ENCODE measurements around the gene BLOC1S4.

The BLOC1S4 gene

GRCh38 chr4:6749340-6750171 lies 33.6 kb downstream of the BLOC1S4 start:
- H3K27me3 ChIP-seq = no peaks in the 10 kb centered on the region
- DNase-seq = no peak
- TF ChIP-seq CTCF (IDR thresholded peaks at IDR 0.05; ENCODE audit: low read depth, low read length) = no peak
- H3K9me3 ChIP-seq = no peaks in the 10 kb centered on the region
- H3K4me3 ChIP-seq (ENCODE audit: low read depth, low read length) = no peak overlapping the region
- no peaks in the 10 kb centered on the region; the same call in 1 of the 2 replicates for H3K4me1 ChIP-seq
- no peaks in the 10 kb centered on the region for H3K36me3 ChIP-seq

- no peaks in the 10 kb centered on the region; the same call in 1 of the 2 replicates for H3K4me1 ChIP-seq
- no peak for DNase-seq
- no peak overlapping the region for H3K4me3 ChIP-seq (ENCODE audit: low read depth, low read length)
- no peaks in the 10 kb centered on the region for H3K9me3 ChIP-seq
- H3K36me3 ChIP-seq = no peaks in the 10 kb centered on the region
- no peaks in the 10 kb centered on the region for H3K27me3 ChIP-seq
- TF ChIP-seq CTCF (IDR thresholded peaks at IDR 0.05; ENCODE audit: low read depth, low read length) = no peak
Observed at GRCh38 chr4:6750286-6751221, 34.6 kb downstream of the BLOC1S4 start.

- H3K4me3 ChIP-seq (ENCODE audit: low read depth, low read length) = no peak overlapping the region
- no peak for DNase-seq
- no peaks in the 10 kb centered on the region for H3K36me3 ChIP-seq
- no peaks in the 10 kb centered on the region for H3K9me3 ChIP-seq
- no peaks in the 10 kb centered on the region for H3K27me3 ChIP-seq
- TF ChIP-seq CTCF (IDR thresholded peaks at IDR 0.05; ENCODE audit: low read depth, low read length) = no peak
- H3K4me1 ChIP-seq = no peaks in the 10 kb centered on the region; the same call in 1 of the 2 replicates
Observed at GRCh38 chr4:6751611-6752485, 35.9 kb downstream of the BLOC1S4 start.

- TF ChIP-seq CTCF (IDR thresholded peaks at IDR 0.05; ENCODE audit: low read depth, low read length) = no peak
- H3K36me3 ChIP-seq = no peaks in the 10 kb centered on the region
- no peaks in the 10 kb centered on the region; the same call in 1 of the 2 replicates for H3K4me1 ChIP-seq
- DNase-seq = no peak
- H3K9me3 ChIP-seq = no peaks in the 10 kb centered on the region
- no peaks in the 10 kb centered on the region for H3K27me3 ChIP-seq
- no peak overlapping the region for H3K4me3 ChIP-seq (ENCODE audit: low read depth, low read length)
Observed at GRCh38 chr4:6752486-6752829, 36.5 kb downstream of the BLOC1S4 start.

GRCh38 chr4:6753103-6753560 lies 37.2 kb downstream of the BLOC1S4 start:
- Histone ChIP-seq H3K4me1 (no peaks in the 10 kb centered on the region; the same call in 1 of the 2 replicates), H3K27me3 (no peaks in the 10 kb centered on the region), H3K36me3 (no peaks in the 10 kb centered on the region), H3K9me3 (no peaks in the 10 kb centered on the region), H3K4me3 (ENCODE audit: low read depth, low read length) (no peak overlapping the region)
- DNase-seq = no peak
- no peak for TF ChIP-seq CTCF (IDR thresholded peaks at IDR 0.05; ENCODE audit: low read depth, low read length)

Measured in BE2C (cell line).